ENCODE data around the gene RALGAPA2.

GRCh38 chr20:20568604-20569205, 143.7 kb downstream of the RALGAPA2 start:
- TF ChIP-seq POLR2A (IDR thresholded peaks at IDR 0.05; ENCODE audit: low read length) (no peak), GATA1 (IDR thresholded peaks at IDR 0.05; ENCODE audit: low read depth, low read length) (no peak)
